Measurements from ENCODE around the gene GLDN. TPM values are rescaled to one million over a fixed set of nuclear protein-coding genes. Genes with fewer than 3 reads are reported as not detected.

GLDN gene
- total RNA-seq (2022; extraction: Qiagen RNA extraction; ENCODE audit: low read depth): 0.03 to 0.10 TPM (median 0.08 TPM) in 3 of 5 replicates, not detected in the others

GRCh38 chr15:51341366-51342226 is at the start of gene GLDN:
TSS of gene GLDN (plus strand) at chr15:51341655. CDS start at chr15:51341685, 30 bp downstream.

GRCh38 chr15:51338496-51338895 is 3.0 kb upstream of the GLDN start, which contains the start of gene CYP19A1:
TSS of gene CYP19A1 (minus strand) at chr15:51338596. CDS start at chr15:51242912, 95,684 bp downstream.

Other genes with a start within 250 kb of the GLDN start
- 21.4 to 29.1 TPM (median 25.5 TPM) in 5 replicates for gene TNFAIP8L3, start 246.7 kb upstream of the GLDN start, total RNA-seq (2022; extraction: Qiagen RNA extraction; ENCODE audit: low read depth)
- gene CYP19A1, start 3.1 kb upstream of the GLDN start, total RNA-seq (2022; extraction: Qiagen RNA extraction; ENCODE audit: low read depth): 0.17 to 0.45 TPM (median 0.33 TPM) in 4 of 5 replicates, not detected in the other

Measured in A549 treated with GW870086 at 1 μM for 4 hours (cell line).